NT2/D1 (cell line): Measurements from ENCODE around the gene ARMC6.
"Not testable (repeated sequence)": the region's sequence is repeated elsewhere in the genome, so short reads cannot be mapped to it uniquely, and the experiment has no call there.

Source experiments
- DNase-seq: peaks from one replicate; pipeline ENCODE4 v3.0.0-alpha.2; 2011; ENCODE audit warnings: low read depth, low spot score
- H3K27me3 ChIP-seq: 2 replicates; pipeline ENCODE4 v1.6.0; 2011; ENCODE audit warnings: mild to moderate bottlenecking; ENCODE audit not compliant: insufficient read length, insufficient read depth
- H3K36me3 ChIP-seq: 2 replicates; pipeline ENCODE4 v1.6.1; 2011; ENCODE audit warnings: mild to moderate bottlenecking, low read length, mixed read lengths; ENCODE audit not compliant: insufficient read depth, insufficient read length
- H3K4me1 ChIP-seq: 2 replicates; pipeline ENCODE4 v1.5.1; 2011; ENCODE audit not compliant: insufficient read depth, insufficient read length
- H3K4me3 ChIP-seq: 2 replicates; pipeline ENCODE4 v1.5.1; 2011; ENCODE audit warnings: low read depth; ENCODE audit not compliant: insufficient read length
- H3K9ac ChIP-seq: 2 replicates; pipeline ENCODE4 v1.6.0; 2011; ENCODE audit warnings: low read depth; ENCODE audit not compliant: insufficient read length
- H3K9me3 ChIP-seq: 2 replicates; pipeline ENCODE4 v1.5.1; 2011; ENCODE audit warnings: mild to moderate bottlenecking, low read length; ENCODE audit not compliant: insufficient read depth
- SUZ12 ChIP-seq: IDR thresholded peaks from 2 replicates; pipeline ENCODE4 v1.6.1; 2011; ENCODE audit not compliant: insufficient read length, insufficient read depth; ENCODE audit errors: extremely low read depth
- YY1 ChIP-seq: IDR thresholded peaks from 2 replicates; pipeline ENCODE4 v1.6.1; 2011; ENCODE audit not compliant: insufficient read length, insufficient read depth
- ZNF274 ChIP-seq: IDR thresholded peaks from 2 replicates; pipeline ENCODE4 v1.6.1; 2011; ENCODE audit warnings: mild to moderate bottlenecking, low read depth, low read length

ARMC6 gene

GRCh38 chr19:18999896-19000620 is 33.3 kb upstream of the ARMC6 start:
- H3K4me3 ChIP-seq: no peak overlapping the region
- DNase-seq: no peak
- no peak overlapping the region for H3K9ac ChIP-seq
- no peak for TF ChIP-seq SUZ12
- TF ChIP-seq ZNF274: no peak
- TF ChIP-seq YY1: no peak
- no peaks in the 10 kb centered on the region for H3K27me3 ChIP-seq
- peaks cover 6% of the 10 kb centered on the region for H3K4me1 ChIP-seq
- H3K36me3 ChIP-seq: peaks cover 85% of the 10 kb centered on the region
- H3K9me3 ChIP-seq: no peaks in the 10 kb centered on the region

GRCh38 chr19:19004144-19004543 is 29.3 kb upstream of the ARMC6 start:
- no peak overlapping the region for H3K9ac ChIP-seq
- peaks cover 91% of the 10 kb centered on the region for H3K36me3 ChIP-seq
- no peaks in the 10 kb centered on the region for H3K27me3 ChIP-seq
- TF ChIP-seq ZNF274 (no peak), YY1 (no peak), SUZ12 (no peak)
- DNase-seq: no peak
- no peak overlapping the region for H3K4me3 ChIP-seq
- no peaks in the 10 kb centered on the region for H3K9me3 ChIP-seq
- no peaks in the 10 kb centered on the region for H3K4me1 ChIP-seq

- TF ChIP-seq YY1 (no peak), SUZ12 (no peak), ZNF274 (no peak)
- DNase-seq: no peak
- H3K4me3 ChIP-seq: no peak overlapping the region
- no peaks in the 10 kb centered on the region for H3K27me3 ChIP-seq
- H3K9me3 ChIP-seq: no peaks in the 10 kb centered on the region
- H3K9ac ChIP-seq: no peak overlapping the region
- H3K36me3 ChIP-seq: peaks cover 94% of the 10 kb centered on the region
- H3K4me1 ChIP-seq: no peaks in the 10 kb centered on the region
Observed at GRCh38 chr19:19006213-19006612, 27.2 kb upstream of the ARMC6 start.

GRCh38 chr19:19009951-19010350 is 23.5 kb upstream of the ARMC6 start:
- no peak overlapping the region for H3K9ac ChIP-seq
- no peaks in the 10 kb centered on the region for H3K27me3 ChIP-seq
- H3K4me3 ChIP-seq: no peak overlapping the region
- no peaks in the 10 kb centered on the region for H3K4me1 ChIP-seq
- H3K9me3 ChIP-seq: no peaks in the 10 kb centered on the region
- TF ChIP-seq SUZ12 (no peak), YY1 (no peak), ZNF274 (no peak)
- DNase-seq: no peak
- peaks cover 90% of the 10 kb centered on the region for H3K36me3 ChIP-seq

GRCh38 chr19:19010551-19010950 is 22.9 kb upstream of the ARMC6 start:
- Histone ChIP-seq H3K9me3 (no peaks in the 10 kb centered on the region), H3K9ac (no peak overlapping the region), H3K4me1 (no peaks in the 10 kb centered on the region), H3K4me3 (no peak overlapping the region), H3K36me3 (peaks cover 89% of the 10 kb centered on the region), H3K27me3 (no peaks in the 10 kb centered on the region)
- TF ChIP-seq ZNF274 (no peak), SUZ12 (no peak), YY1 (no peak)
- no peak for DNase-seq

- H3K9me3 ChIP-seq: no peaks in the 10 kb centered on the region
- H3K9ac ChIP-seq: no peak overlapping the region
- no peaks in the 10 kb centered on the region for H3K27me3 ChIP-seq
- TF ChIP-seq SUZ12: no peak
- TF ChIP-seq ZNF274: no peak
- no peak for TF ChIP-seq YY1
- H3K4me3 ChIP-seq: no peak overlapping the region
- no peaks in the 10 kb centered on the region for H3K4me1 ChIP-seq
- DNase-seq: no peak
- H3K36me3 ChIP-seq: peaks cover 85% of the 10 kb centered on the region
Observed at GRCh38 chr19:19021115-19021514, 12.3 kb upstream of the ARMC6 start.

GRCh38 chr19:19022380-19022961 is 10.9 kb upstream of the ARMC6 start:
- Histone ChIP-seq H3K9ac (no peak overlapping the region), H3K4me3 (no peak overlapping the region), H3K9me3 (no peaks in the 10 kb centered on the region), H3K4me1 (no peaks in the 10 kb centered on the region), H3K27me3 (no peaks in the 10 kb centered on the region), H3K36me3 (peaks cover 85% of the 10 kb centered on the region)
- DNase-seq: no peak
- TF ChIP-seq ZNF274: no peak
- TF ChIP-seq SUZ12: no peak
- no peak for TF ChIP-seq YY1

GRCh38 chr19:19023376-19023775 is 10.0 kb upstream of the ARMC6 start:
- peaks cover 84% of the 10 kb centered on the region for H3K36me3 ChIP-seq
- H3K4me3 ChIP-seq, H3K4me1 ChIP-seq, H3K9ac ChIP-seq, H3K27me3 ChIP-seq, H3K9me3 ChIP-seq, DNase-seq: not testable (repeated sequence)
